Breast epithelium (tissue), 4 donors: ENCODE data around the gene JADE2. TPM values are rescaled to one million over a fixed set of nuclear protein-coding genes. Genes with fewer than 3 reads are reported as not detected.
A peak's percentile ranks its signal among the peaks of the same experiment; 100 is the strongest.
"Not testable (repeated sequence)": the region's sequence is repeated elsewhere in the genome, so short reads cannot be mapped to it uniquely, and the experiment has no call there.

Source experiments
- DNase-seq, 2 donors: peaks; one replicate each; pipeline ENCODE4 v3.0.0-alpha.2; 2019; ENCODE audit warnings: low spot score in 2 of 2
- H3K27ac ChIP-seq, 2 donors: fragments of 200-600 bp; sonication (generic) in 1 of 2; one replicate each; pipeline ENCODE4 v1.5.1; 2016 to 2019; ENCODE audit warnings: mild to moderate bottlenecking in 1 of 2
- H3K27me3 ChIP-seq, 2 donors: fragments of 200-600 bp; sonication (generic) in 1 of 2; one replicate each; pipeline versions ENCODE4 v1.5.1 to v1.6.0; 2017 to 2019; ENCODE audit warnings: control low read depth in 1 of 2, mild to moderate bottlenecking in 1 of 2
- H3K36me3 ChIP-seq: fragments of 200-600 bp; one replicate; pipeline ENCODE4 v1.5.1; 2019
- H3K4me1 ChIP-seq, 2 donors: fragments of 200-600 bp; sonication (generic); one replicate each; pipeline ENCODE4 v1.5.1; 2016 to 2019; ENCODE audit warnings: control low read depth in 1 of 2
- H3K4me3 ChIP-seq, 3 donors: fragments of 200-600 bp; sonication (generic); 1 replicate in 2 of 3; 2 replicates in 1 of 3; pipeline ENCODE4 v1.5.1; 2016 to 2019; ENCODE audit warnings: mild to moderate bottlenecking in 3 of 3, moderate library complexity in 2 of 3
- H3K9me3 ChIP-seq, 2 donors: fragments of 200-600 bp; sonication (generic) in 1 of 2; one replicate each; pipeline ENCODE4 v1.5.1; 2016 to 2019; ENCODE audit warnings: control low read depth in 1 of 2
- POLR2A ChIP-seq: fragments of 450-650 bp; IDR thresholded peaks from one replicate; pipeline ENCODE4 v1.6.1; 2016; ENCODE audit warnings: antibody characterized with exemption, mild to moderate bottlenecking, moderate library complexity
- POLR2AphosphoS5 ChIP-seq, 3 donors: sonication (generic); formaldehyde crosslinking; IDR thresholded peaks; one replicate each; pipeline ENCODE4 v1.6.1; 2017; ENCODE audit warnings: antibody characterized with exemption in 3 of 3
- intact Hi-C: fragments of 100-400 bp; cut with DNase I; formaldehyde crosslinking; loops from one replicate; pipeline ENCODE4 v1.15.1; 2023; ENCODE audit warnings: low total_unique reads
- total RNA-seq, 3 donors: library from RNA; depleted of rRNA; stranded (reverse); fragments of >200 nt; gene quantifications; one replicate each; pipeline ENCODE4 v1.1.0, GENCODE V29; 2016
- TF ChIP-seq, protein P1 (sequence below), 3 donors: fragments of 450-650 bp; IDR thresholded peaks; one replicate each; pipeline ENCODE4 v1.5.1; 2016 to 2017; ENCODE audit warnings: antibody characterized with exemption in 3 of 3, mild to moderate bottlenecking in 3 of 3, moderate library complexity in 3 of 3

JADE2 gene
- total RNA-seq, 3 donors from 2014 or later, result 39.0 to 66.0 (median 61.4) TPM

GRCh38 chr5:134547999-134548658 is 22.7 kb downstream of the JADE2 start:
- Histone ChIP-seq H3K27me3 (no peaks in the 10 kb centered on the region), H3K9me3 (no peaks in the 10 kb centered on the region), H3K4me3 (no peak overlapping the region), H3K36me3 (no peaks in the 10 kb centered on the region), H3K27ac (peak overlapping the region in 1 of 2 donors; percentile 46), H3K4me1 (peaks cover 0 to 4% of the 10 kb centered on the region in 2 donors)
- no peak for DNase-seq
- intact Hi-C loops, result no loop called here
- TF ChIP-seq POLR2AphosphoS5 (IDR thresholded peaks at IDR 0.05), result no peak
- no peak for TF ChIP-seq POLR2A
- TF ChIP-seq, protein P1, sequence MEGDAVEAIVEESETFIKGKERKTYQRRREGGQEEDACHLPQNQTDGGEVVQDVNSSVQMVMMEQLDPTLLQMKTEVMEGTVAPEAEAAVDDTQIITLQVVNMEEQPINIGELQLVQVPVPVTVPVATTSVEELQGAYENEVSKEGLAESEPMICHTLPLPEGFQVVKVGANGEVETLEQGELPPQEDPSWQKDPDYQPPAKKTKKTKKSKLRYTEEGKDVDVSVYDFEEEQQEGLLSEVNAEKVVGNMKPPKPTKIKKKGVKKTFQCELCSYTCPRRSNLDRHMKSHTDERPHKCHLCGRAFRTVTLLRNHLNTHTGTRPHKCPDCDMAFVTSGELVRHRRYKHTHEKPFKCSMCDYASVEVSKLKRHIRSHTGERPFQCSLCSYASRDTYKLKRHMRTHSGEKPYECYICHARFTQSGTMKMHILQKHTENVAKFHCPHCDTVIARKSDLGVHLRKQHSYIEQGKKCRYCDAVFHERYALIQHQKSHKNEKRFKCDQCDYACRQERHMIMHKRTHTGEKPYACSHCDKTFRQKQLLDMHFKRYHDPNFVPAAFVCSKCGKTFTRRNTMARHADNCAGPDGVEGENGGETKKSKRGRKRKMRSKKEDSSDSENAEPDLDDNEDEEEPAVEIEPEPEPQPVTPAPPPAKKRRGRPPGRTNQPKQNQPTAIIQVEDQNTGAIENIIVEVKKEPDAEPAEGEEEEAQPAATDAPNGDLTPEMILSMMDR (IDR thresholded peaks at IDR 0.05), result no peak

GRCh38 chr5:134549714-134550113 is 24.2 kb downstream of the JADE2 start:
- DNase-seq, result no peak
- Histone ChIP-seq H3K9me3 (no peaks in the 10 kb centered on the region), H3K27me3 (no peaks in the 10 kb centered on the region), H3K27ac (no peak overlapping the region), H3K4me1 (peaks cover 0 to under 1% of the 10 kb centered on the region in 2 donors), H3K36me3 (no peaks in the 10 kb centered on the region), H3K4me3 (no peak overlapping the region)
- intact Hi-C loops, result no loop called here
- TF ChIP-seq, protein P1 (IDR thresholded peaks at IDR 0.05), result no peak
- TF ChIP-seq POLR2A (no peak), POLR2AphosphoS5 (IDR thresholded peaks at IDR 0.05) (no peak)

DNA sequence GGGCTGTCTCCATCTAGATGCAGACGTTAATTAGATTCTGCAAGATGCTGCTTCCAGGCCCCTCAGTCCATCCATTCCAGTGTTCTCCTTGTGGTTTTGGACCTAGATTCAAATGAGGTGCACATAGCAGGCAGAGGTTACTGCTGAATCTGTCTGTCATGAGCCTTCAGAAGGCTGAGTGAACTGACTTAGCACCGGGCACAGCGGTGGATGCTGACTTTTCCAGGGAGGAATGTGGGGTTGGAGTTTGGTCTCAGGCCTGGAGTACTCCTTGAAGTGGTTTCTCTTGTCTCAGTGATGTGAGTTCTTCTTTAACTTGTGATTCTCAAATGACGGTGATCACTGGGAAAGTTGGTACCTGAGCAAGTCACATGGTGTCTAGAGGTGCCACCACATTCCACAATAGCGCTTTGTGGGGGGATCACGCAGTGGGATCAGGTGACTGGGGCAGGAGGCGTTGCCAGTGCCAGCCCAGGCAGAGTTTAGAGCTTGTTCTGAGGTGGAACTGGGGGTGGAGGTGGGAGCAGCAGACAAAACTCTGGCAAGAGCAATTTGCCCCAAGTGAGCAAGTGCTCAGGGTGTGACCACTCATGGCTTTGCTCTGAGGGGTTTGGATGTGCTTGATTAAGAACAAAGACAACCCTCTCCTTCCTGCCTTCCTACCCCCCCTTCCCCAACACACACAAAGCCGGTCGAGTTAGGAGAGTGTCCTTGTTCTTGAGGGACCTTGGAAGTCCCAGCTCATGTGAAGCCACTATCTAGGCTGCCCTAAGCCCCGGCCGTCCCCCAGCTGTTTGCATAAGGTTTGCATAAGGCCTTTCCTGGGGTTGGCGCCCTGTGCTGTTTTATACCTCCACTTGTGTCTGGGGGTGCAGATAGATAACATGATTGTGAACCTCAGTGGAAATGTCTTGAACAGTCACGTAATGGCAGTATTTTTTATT is 25.1 kb downstream of the JADE2 start:
- no peak for DNase-seq
- TF ChIP-seq POLR2A (no peak), POLR2AphosphoS5 (IDR thresholded peaks at IDR 0.05) (no peak)
- TF ChIP-seq, protein P1 (IDR thresholded peaks at IDR 0.05), result no peak
- no peaks in the 10 kb centered on the region for H3K4me1 ChIP-seq
- no peak overlapping the region for H3K4me3 ChIP-seq
- H3K27ac ChIP-seq, result no peak overlapping the region
- H3K36me3 ChIP-seq, result no peaks in the 10 kb centered on the region
- no peaks in the 10 kb centered on the region for H3K27me3 ChIP-seq
- intact Hi-C loops, result no loop called here
- no peaks in the 10 kb centered on the region for H3K9me3 ChIP-seq

GRCh38 chr5:134551901-134552300 is 26.4 kb downstream of the JADE2 start:
- no peak overlapping the region for H3K4me3 ChIP-seq
- TF ChIP-seq POLR2AphosphoS5 (IDR thresholded peaks at IDR 0.05), result no peak
- no peak for TF ChIP-seq POLR2A
- TF ChIP-seq, protein P1 (IDR thresholded peaks at IDR 0.05), result no peak
- intact Hi-C loops, result no loop called here
- no peaks in the 10 kb centered on the region for H3K9me3 ChIP-seq
- H3K36me3 ChIP-seq, result no peaks in the 10 kb centered on the region
- no peaks in the 10 kb centered on the region for H3K27me3 ChIP-seq
- peak overlapping the region in 1 of 2 donors; percentile 32 for H3K27ac ChIP-seq
- DNase-seq, result no peak
- no peaks in the 10 kb centered on the region for H3K4me1 ChIP-seq

DNA sequence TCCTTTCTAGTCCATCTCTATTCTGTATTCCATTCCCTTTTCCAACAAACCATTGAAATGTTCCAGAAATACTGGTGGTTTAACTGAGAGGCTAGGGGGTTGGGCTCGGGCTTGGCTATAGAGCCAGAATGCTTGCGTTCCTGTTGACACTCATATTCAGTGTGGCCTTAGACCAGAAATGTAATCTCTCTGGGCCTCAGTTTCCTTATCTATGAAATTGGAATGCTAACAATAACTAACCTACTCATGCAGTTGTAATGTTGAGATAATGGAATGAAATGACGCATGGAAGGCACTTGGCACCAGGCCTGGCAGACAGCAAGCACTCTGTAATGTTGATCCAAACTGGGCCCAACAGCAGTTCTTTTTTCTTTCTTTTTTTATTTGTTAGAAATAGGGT is 26.8 kb downstream of the JADE2 start:
- H3K36me3 ChIP-seq, result no peaks in the 10 kb centered on the region
- DNase-seq, result no peak
- intact Hi-C loops, result no loop called here

DNA sequence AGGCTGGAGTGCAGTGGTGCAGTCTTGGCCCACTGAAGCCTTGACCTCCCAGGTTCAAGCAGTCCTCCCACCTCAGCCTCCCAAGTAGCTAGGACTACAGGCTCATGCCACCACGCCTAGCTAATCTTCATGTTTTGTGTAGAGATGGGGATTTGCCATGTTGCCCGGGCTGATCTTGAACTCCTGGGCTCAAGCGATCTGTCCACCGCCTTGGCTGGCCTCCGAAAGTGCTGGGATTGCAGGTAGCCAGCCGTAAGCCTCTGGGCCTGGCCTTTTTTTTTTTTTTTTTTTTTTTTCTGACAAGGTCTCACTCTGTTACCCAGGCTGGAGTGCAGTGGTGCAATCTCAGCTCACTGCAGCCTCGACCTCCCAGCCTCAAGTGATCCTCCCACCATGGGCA is 27.2 kb downstream of the JADE2 start:
- not testable (repeated sequence) for DNase-seq, H3K27ac ChIP-seq, H3K36me3 ChIP-seq

More for the DNA sequence above, 26.8 kb downstream of the JADE2 start:
- H3K9me3 ChIP-seq, result no peaks in the 10 kb centered on the region
- H3K4me1 ChIP-seq, result no peaks in the 10 kb centered on the region
- H3K4me3 ChIP-seq, result no peak overlapping the region
- no peak for TF ChIP-seq POLR2A
- TF ChIP-seq, protein P1 (IDR thresholded peaks at IDR 0.05), result no peak
- TF ChIP-seq POLR2AphosphoS5 (IDR thresholded peaks at IDR 0.05), result no peak
- H3K27me3 ChIP-seq, result no peaks in the 10 kb centered on the region
- H3K27ac ChIP-seq, result peak overlapping the region in 1 of 2 donors; percentile 32

More for the DNA sequence above, 27.2 kb downstream of the JADE2 start:
- H3K9me3 ChIP-seq, H3K4me1 ChIP-seq, intact Hi-C loops, H3K4me3 ChIP-seq, H3K27me3 ChIP-seq: not testable (repeated sequence)
